Osteocyte (in vitro differentiated cells): Measurements from ENCODE around the gene TACC3. TPM values are rescaled to one million over a fixed set of nuclear protein-coding genes. Genes with fewer than 3 reads are reported as not detected.

Experiments
- DNase-seq: peaks from one replicate; pipeline ENCODE4 v3.0.0; 2021; ENCODE audit warnings: mixed read lengths; ENCODE audit not compliant: unreplicated experiment; ENCODE audit errors: extremely low spot score
- H3K27ac Mint-ChIP-seq: one replicate; pipeline ENCODE4 v1.8.0; 2021; ENCODE audit warnings: mild to moderate bottlenecking, mixed read lengths; ENCODE audit not compliant: unreplicated experiment
- H3K27me3 Mint-ChIP-seq: one replicate; pipeline ENCODE4 v1.8.0; 2021; ENCODE audit warnings: mixed read lengths; ENCODE audit not compliant: unreplicated experiment
- H3K36me3 Mint-ChIP-seq: one replicate; pipeline ENCODE4 v1.8.0; 2021; ENCODE audit warnings: mixed read lengths; ENCODE audit not compliant: unreplicated experiment
- H3K4me1 Mint-ChIP-seq: one replicate; pipeline ENCODE4 v1.8.0; 2021; ENCODE audit warnings: mixed read lengths; ENCODE audit not compliant: unreplicated experiment
- H3K4me3 Mint-ChIP-seq: one replicate; pipeline ENCODE4 v1.8.0; 2021; ENCODE audit warnings: mild to moderate bottlenecking, moderate library complexity, mixed read lengths; ENCODE audit not compliant: unreplicated experiment
- H3K9me3 Mint-ChIP-seq: one replicate; pipeline ENCODE4 v1.8.0; 2021; ENCODE audit warnings: mixed read lengths; ENCODE audit not compliant: unreplicated experiment
- total RNA-seq: library from RNA; stranded (reverse); gene quantifications from 2 replicates; pipeline ENCODE4 v1.2.1, GENCODE V29; 2021
- TF ChIP-seq, protein P1 (sequence below): fragments of 200-600 bp; sonication (generic); IDR thresholded peaks from 2 replicates; pipeline ENCODE4 v1.5.0; 2021; ENCODE audit warnings: antibody characterized with exemption, mild to moderate bottlenecking, moderate library complexity

The TACC3 gene
- total RNA-seq, 1 donor from 2014 or later, result 23.6 TPM

DNA sequence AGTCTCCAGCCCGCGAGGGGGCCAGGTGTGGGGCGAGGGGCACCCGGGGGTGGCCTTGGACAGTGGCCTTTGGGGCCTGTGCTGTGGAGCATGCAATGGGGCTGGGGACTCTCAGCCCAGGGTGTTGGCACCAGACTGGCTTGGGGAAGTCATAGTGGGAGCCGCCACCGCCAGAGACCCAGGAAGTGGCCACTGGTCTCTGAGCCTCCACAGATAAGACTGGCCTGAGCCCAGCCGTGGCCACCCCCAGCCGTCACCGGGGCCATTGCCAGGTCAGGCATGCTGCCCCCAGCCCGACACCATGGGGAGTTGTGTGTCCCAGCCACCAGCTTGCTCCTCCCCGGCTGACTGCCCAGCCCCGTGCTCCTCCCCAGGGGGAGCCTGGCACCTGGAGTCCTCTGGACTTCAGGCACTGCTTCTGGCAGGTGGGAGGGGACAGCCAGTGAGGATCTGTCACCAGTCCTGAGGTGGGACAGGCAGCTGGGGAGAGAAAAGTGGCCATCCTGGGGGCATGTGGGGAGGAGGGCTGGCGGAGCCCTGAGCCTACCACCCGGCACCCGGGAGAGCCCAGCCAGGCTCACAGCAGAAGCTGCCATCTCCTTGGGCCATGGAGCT, 32.5 kb downstream of the TACC3 start:
- no peaks in the 10 kb centered on the region for H3K27me3 Mint-ChIP-seq
- H3K4me3 Mint-ChIP-seq, result no peak overlapping the region
- H3K9me3 Mint-ChIP-seq, result no peaks in the 10 kb centered on the region
- H3K4me1 Mint-ChIP-seq, result peaks cover 3% of the 10 kb centered on the region
- DNase-seq, result no peak
- no peaks in the 10 kb centered on the region for H3K36me3 Mint-ChIP-seq
- TF ChIP-seq, protein P1, sequence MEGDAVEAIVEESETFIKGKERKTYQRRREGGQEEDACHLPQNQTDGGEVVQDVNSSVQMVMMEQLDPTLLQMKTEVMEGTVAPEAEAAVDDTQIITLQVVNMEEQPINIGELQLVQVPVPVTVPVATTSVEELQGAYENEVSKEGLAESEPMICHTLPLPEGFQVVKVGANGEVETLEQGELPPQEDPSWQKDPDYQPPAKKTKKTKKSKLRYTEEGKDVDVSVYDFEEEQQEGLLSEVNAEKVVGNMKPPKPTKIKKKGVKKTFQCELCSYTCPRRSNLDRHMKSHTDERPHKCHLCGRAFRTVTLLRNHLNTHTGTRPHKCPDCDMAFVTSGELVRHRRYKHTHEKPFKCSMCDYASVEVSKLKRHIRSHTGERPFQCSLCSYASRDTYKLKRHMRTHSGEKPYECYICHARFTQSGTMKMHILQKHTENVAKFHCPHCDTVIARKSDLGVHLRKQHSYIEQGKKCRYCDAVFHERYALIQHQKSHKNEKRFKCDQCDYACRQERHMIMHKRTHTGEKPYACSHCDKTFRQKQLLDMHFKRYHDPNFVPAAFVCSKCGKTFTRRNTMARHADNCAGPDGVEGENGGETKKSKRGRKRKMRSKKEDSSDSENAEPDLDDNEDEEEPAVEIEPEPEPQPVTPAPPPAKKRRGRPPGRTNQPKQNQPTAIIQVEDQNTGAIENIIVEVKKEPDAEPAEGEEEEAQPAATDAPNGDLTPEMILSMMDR, result no peak
- H3K27ac Mint-ChIP-seq, result no peak overlapping the region

DNA sequence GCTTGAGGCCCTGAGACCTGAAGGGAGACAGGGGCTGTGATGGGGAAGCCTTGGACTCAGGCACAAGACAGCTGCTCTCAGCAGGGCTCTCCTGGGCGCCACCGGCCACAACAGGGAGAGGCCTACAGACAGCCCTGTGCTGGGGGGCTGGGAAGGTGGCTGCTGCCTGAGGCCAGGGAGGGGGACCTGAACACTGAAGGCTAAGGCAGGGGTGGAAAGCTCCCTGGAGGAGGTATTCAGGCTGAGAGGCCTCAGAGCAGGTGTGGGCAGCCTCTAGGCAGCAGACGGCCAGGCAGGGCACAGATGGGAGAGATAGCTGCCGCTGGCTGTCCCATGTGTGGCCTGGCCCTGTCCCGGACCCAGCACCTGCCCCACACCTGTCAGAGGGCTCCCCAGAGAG, 33.0 kb downstream of the TACC3 start:
- H3K4me3 Mint-ChIP-seq, result no peak overlapping the region
- DNase-seq, result no peak
- peaks cover 3% of the 10 kb centered on the region for H3K4me1 Mint-ChIP-seq
- no peaks in the 10 kb centered on the region for H3K9me3 Mint-ChIP-seq
- TF ChIP-seq, protein P1, result no peak
- H3K36me3 Mint-ChIP-seq, result no peaks in the 10 kb centered on the region
- no peaks in the 10 kb centered on the region for H3K27me3 Mint-ChIP-seq
- H3K27ac Mint-ChIP-seq, result no peak overlapping the region

DNA sequence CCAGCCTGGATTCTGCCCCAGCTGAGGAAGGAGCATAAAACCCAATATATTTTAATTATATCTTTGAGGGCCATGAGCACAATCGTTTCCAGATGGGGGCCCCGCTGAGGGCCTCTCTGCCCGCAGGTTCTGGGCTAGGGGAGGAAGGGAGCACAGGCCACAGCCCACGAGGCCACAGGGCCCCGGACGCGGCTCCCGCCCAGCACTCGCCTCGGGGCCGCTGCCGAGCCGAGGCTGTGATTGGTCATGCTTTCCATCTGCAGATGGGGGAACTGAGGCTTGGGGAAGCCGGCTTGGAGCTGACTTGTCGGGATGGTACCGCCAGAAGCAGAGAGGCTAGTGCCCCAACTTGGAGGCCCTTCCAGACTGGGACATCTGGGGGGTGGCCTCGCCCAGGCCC, 34.0 kb downstream of the TACC3 start:
- H3K4me1 Mint-ChIP-seq, result peaks cover 3% of the 10 kb centered on the region
- TF ChIP-seq, protein P1, result no peak
- H3K36me3 Mint-ChIP-seq, result no peaks in the 10 kb centered on the region
- no peak overlapping the region for H3K27ac Mint-ChIP-seq
- no peak overlapping the region for H3K4me3 Mint-ChIP-seq
- H3K27me3 Mint-ChIP-seq, result no peaks in the 10 kb centered on the region
- H3K9me3 Mint-ChIP-seq, result no peaks in the 10 kb centered on the region
- DNase-seq, result no peak

DNA sequence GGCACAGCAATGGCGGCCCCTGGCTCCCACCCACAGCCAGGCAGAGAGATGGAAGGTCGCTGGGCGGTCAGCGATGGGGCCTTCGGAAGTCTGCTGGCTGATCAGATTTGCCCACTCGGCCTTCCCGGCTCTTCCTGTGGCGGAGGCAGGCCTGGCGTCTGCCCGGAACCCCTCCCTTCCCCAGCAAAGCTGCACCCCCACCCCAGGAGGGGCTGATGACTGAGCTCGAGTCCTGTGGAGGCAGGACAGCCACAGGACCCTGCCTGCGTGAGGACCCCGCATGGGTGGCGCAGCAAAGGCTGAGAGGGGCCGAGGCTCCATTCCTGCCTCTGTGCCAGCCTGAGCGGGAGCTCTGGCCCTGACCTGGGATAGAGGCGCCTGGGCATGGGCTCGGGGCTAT, 34.8 kb downstream of the TACC3 start:
- peaks cover 3% of the 10 kb centered on the region for H3K4me1 Mint-ChIP-seq
- TF ChIP-seq, protein P1, result no peak
- no peaks in the 10 kb centered on the region for H3K9me3 Mint-ChIP-seq
- H3K4me3 Mint-ChIP-seq, result no peak overlapping the region
- H3K36me3 Mint-ChIP-seq, result no peaks in the 10 kb centered on the region
- H3K27ac Mint-ChIP-seq, result no peak overlapping the region
- H3K27me3 Mint-ChIP-seq, result no peaks in the 10 kb centered on the region
- no peak for DNase-seq

DNA sequence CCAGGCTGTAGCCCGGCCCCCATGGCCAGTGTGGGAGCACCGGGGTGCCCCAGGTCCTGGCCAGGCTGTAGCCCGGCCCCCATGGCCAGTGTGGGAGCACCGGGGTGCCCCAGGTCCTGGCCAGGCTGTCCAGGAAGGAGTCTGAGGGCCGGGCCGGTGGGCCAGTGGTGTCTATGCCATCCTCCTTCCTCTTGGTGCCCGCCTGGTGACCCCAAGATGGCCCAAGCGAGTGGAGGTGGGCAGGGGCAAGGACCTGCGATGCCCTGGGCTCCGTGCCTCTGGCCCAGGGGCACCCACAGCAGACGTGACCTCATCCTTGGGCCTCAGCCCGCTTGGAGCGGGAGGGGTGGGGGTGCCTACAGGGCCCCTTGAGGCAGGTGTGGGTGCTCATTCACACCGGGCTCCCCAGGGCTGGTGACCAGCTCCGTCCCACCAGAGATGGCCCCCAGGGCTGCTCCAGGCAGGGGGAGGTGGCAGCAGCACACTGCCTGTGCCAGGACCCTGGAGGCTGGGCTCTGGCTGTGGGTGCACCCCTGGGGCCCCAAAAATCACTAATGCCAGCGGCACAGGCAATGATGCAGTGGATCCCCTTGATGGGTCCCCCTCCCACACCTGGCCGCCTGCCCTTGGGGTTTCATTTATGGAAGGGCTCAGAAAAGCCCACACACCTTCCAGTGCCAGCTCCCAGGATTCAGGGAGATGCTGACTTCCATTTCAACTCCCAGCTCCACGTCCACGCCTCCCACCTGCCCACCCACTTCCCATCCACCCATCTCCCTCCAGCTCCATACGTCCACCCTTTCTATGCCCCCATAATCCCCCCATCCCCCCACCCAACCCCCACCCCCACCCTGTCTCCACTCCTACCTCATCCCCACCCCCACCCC, 35.8 kb downstream of the TACC3 start:
- Mint-ChIP-seq H3K4me1 (peaks cover 3% of the 10 kb centered on the region), H3K4me3 (no peak overlapping the region), H3K9me3 (no peaks in the 10 kb centered on the region), H3K27ac (no peak overlapping the region), H3K27me3 (no peaks in the 10 kb centered on the region), H3K36me3 (no peaks in the 10 kb centered on the region)
- TF ChIP-seq, protein P1, result no peak
- DNase-seq, result no peak
